ENCODE results near the gene NARF.

NARF gene

GRCh38 chr17:82439194-82439828 is 19.2 kb upstream of the NARF start:
- ATAC-seq (ENCODE audit: low read depth) (no peak), DNase-seq (ENCODE audit: low spot score in 2 of 2) (no peak)
- Mint-ChIP-seq H3K4me3 (no peak overlapping the region), H3K36me3 (peaks cover 4% of the 10 kb centered on the region), H3K27me3 (no peaks in the 10 kb centered on the region), H3K4me1 (peaks cover 26% of the 10 kb centered on the region), H3K9me3 (no peaks in the 10 kb centered on the region), H3K27ac (no peak overlapping the region)

DNA sequence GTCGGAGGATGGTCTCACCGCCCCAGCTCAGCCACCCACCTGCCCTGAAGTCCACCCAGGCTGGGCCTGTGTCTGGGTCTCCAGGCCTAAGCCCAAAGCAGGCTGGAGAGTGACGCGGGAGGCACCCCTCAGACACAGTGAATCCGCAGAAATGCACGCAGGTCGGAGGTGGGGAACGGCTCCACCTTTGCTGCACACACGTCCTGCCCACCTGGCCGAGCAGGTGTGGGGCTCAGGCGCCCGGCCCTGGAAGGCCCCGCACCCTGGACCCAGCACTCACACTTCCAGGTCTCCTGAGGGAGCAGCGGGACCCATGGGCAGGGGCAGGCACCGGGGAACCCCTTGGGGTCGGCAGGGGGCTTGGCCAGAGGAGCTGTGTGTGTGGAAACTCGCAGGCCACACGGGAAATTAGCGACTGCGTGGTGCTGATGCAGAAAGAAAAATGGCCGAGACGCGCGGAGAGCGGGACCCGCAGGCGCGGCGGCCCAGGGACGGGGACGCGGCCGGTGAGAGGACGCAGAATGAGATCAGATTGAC is 18.6 kb upstream of the NARF start:
- peak overlapping the region; percentile 95 for H3K27ac Mint-ChIP-seq
- DNase-seq (ENCODE audit: low spot score in 2 of 2) (no peak), ATAC-seq (ENCODE audit: low read depth) (no peak)
- H3K36me3 Mint-ChIP-seq = peaks cover 4% of the 10 kb centered on the region
- peaks cover 24% of the 10 kb centered on the region for H3K4me1 Mint-ChIP-seq
- H3K9me3 Mint-ChIP-seq = no peaks in the 10 kb centered on the region
- peak overlapping the region; percentile 79 for H3K4me3 Mint-ChIP-seq
- H3K27me3 Mint-ChIP-seq = no peaks in the 10 kb centered on the region

DNA sequence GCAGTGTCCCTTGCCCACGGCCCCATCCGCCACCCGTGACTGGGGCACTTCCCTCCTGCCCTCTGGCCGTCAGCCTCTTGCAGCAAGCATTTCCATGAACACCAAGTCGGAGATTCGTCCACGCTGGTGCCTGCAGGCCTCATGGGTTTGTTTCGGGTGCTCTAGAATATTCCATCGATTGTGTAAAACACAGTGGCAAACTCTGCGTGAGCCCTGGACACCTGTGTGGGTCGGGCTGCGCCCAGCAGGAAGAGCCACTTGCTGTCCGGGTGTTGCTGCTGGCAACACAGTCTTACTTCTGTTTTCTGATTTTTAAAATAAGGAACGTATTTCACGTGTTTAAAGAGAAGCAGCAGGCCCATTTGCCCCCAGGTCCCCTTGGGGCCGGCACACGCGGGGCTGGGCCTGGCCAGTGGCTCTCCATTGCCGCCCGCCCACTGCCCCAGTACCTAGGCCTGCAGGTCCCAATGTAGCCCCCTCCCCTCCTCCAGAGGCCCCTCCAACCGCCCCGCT is 18.0 kb upstream of the NARF start:
- ATAC-seq (ENCODE audit: low read depth) (peak; percentile 58), DNase-seq (ENCODE audit: low spot score in 2 of 2) (no peak)
- Mint-ChIP-seq H3K27me3 (no peaks in the 10 kb centered on the region), H3K4me3 (peak overlapping the region; percentile 79), H3K36me3 (peaks cover 4% of the 10 kb centered on the region), H3K4me1 (peaks cover 21% of the 10 kb centered on the region), H3K9me3 (no peaks in the 10 kb centered on the region), H3K27ac (peak overlapping the region; percentile 95)

DNA sequence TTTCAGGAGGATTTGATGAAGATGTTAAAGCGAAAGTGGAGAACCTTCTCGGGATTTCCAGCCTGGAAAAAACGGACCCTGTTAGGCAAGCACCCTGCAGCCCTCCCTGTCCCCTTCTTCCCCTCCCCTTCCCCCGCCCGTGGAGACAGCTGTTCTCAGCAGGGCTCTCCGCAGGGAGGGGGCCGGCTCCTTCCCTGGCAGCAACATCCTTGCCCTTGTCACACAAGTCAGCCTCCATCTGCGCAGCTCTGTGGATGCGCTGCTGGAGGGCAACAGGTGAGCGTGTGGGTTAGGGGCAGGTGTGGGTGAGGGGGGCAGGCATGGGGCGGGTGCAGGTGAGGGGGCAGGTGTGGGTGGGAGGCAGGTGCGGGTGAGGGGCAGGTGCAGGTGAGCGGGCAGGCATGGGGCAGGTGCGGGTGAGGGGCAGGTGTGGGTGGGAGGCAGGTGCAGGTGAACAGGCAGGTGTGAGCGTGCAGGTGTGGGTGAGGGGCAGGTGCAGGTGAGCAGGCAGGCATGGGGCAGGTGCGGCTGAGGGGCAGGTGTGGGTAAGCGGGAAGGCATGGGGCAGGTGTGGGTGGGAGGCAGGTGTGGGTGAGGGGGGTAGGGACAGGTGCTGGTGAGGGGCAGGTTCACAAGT is 17.4 kb upstream of the NARF start:
- DNase-seq (ENCODE audit: low spot score in 2 of 2) (no peak), ATAC-seq (ENCODE audit: low read depth) (peak; percentile 33)
- Mint-ChIP-seq H3K36me3 (peaks cover 4% of the 10 kb centered on the region), H3K4me1 (peaks cover 21% of the 10 kb centered on the region), H3K9me3 (no peaks in the 10 kb centered on the region), H3K27ac (peak overlapping the region; percentile 95), H3K4me3 (peak overlapping the region; percentile 79), H3K27me3 (no peaks in the 10 kb centered on the region)

GRCh38 chr17:82441691-82442487 is 16.7 kb upstream of the NARF start:
- Mint-ChIP-seq H3K9me3 (no peaks in the 10 kb centered on the region), H3K4me3 (peak overlapping the region; percentile 62), H3K27ac (peak overlapping the region; percentile 95), H3K36me3 (peaks cover 6% of the 10 kb centered on the region), H3K27me3 (no peaks in the 10 kb centered on the region), H3K4me1 (peaks cover 23% of the 10 kb centered on the region)
- peak; percentile 35 to 45 for DNase-seq (ENCODE audit: low spot score in 2 of 2)
- ATAC-seq (ENCODE audit: low read depth) = peak; percentile 80

DNA sequence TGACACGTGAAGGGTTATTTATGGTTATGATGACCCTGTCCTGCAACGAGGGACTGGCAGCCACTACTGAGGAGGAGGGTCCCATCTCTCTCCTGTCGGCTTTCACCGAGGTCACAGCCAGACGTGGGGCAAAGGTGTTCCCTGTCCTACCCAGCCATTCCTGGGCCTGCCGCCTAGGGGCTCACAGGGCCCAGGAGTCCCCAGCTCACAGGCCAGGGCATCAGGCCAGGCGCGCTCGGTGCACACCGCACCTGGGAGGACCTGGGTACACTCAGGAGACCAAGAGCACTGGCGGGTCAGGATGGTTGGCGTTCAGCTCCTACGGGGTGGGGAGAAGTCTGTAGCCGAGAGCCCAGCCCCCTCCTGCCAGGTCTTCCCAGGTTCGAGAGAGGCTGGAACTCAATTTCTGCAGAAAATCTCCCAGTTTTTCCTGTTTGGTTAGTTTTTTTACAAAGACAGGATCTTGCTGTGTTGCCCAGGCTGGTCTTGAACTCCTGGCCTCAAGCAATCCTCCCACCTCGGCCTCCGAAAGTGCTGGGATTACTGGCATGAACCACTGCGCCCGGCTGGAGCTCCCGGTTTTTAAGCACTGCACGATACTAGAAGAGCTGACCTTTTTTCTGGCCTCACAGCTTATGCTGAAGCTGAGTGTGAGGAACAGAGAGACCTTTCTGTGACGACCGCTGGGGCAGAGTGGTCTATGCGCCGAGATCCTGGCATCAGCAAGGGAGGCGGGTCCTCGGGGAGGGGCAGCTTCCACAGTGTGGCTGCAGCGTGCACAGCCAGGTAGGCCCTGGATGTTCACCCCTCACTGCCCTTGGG is 15.7 kb upstream of the NARF start:
- ATAC-seq (ENCODE audit: low read depth) (no peak), DNase-seq (ENCODE audit: low spot score in 2 of 2) (no peak)
- peaks cover 27% of the 10 kb centered on the region for H3K4me1 Mint-ChIP-seq
- H3K9me3 Mint-ChIP-seq = no peaks in the 10 kb centered on the region
- peaks cover 6% of the 10 kb centered on the region for H3K36me3 Mint-ChIP-seq
- peak overlapping the region; percentile 59 for H3K27ac Mint-ChIP-seq
- H3K4me3 Mint-ChIP-seq = no peak overlapping the region
- no peaks in the 10 kb centered on the region for H3K27me3 Mint-ChIP-seq

- Mint-ChIP-seq H3K4me3 (no peak overlapping the region), H3K27me3 (no peaks in the 10 kb centered on the region), H3K36me3 (peaks cover 6% of the 10 kb centered on the region), H3K4me1 (peaks cover 27% of the 10 kb centered on the region), H3K9me3 (no peaks in the 10 kb centered on the region), H3K27ac (peak overlapping the region; percentile 59)
- DNase-seq (ENCODE audit: low spot score in 2 of 2) (no peak), ATAC-seq (ENCODE audit: low read depth) (no peak)
Observed at GRCh38 chr17:82443465-82444283, 14.9 kb upstream of the NARF start.

- DNase-seq (ENCODE audit: low spot score in 2 of 2) = no peak
- ATAC-seq (ENCODE audit: low read depth) = no peak
- no peaks in the 10 kb centered on the region for H3K27me3 Mint-ChIP-seq
- peaks cover 31% of the 10 kb centered on the region for H3K4me1 Mint-ChIP-seq
- no peaks in the 10 kb centered on the region for H3K9me3 Mint-ChIP-seq
- H3K36me3 Mint-ChIP-seq = peaks cover 6% of the 10 kb centered on the region
- no peak overlapping the region for H3K27ac Mint-ChIP-seq
- H3K4me3 Mint-ChIP-seq = no peak overlapping the region
Observed at GRCh38 chr17:82444284-82444893, 14.2 kb upstream of the NARF start.

- ATAC-seq (ENCODE audit: low read depth) (no peak), DNase-seq (ENCODE audit: low spot score in 2 of 2) (no peak)
- Mint-ChIP-seq H3K36me3 (peaks cover 6% of the 10 kb centered on the region), H3K4me1 (peaks cover 33% of the 10 kb centered on the region), H3K9me3 (no peaks in the 10 kb centered on the region), H3K4me3 (no peak overlapping the region), H3K27me3 (no peaks in the 10 kb centered on the region), H3K27ac (no peak overlapping the region)
Observed at GRCh38 chr17:82444941-82445521, 13.5 kb upstream of the NARF start.

GRCh38 chr17:82445542-82445941 is 13.0 kb upstream of the NARF start:
- Mint-ChIP-seq H3K27ac (no peak overlapping the region), H3K4me3 (no peak overlapping the region), H3K4me1 (peaks cover 28% of the 10 kb centered on the region), H3K36me3 (peaks cover 6% of the 10 kb centered on the region), H3K27me3 (no peaks in the 10 kb centered on the region), H3K9me3 (no peaks in the 10 kb centered on the region)
- ATAC-seq (ENCODE audit: low read depth) = no peak
- DNase-seq (ENCODE audit: low spot score in 2 of 2) = no peak

DNA sequence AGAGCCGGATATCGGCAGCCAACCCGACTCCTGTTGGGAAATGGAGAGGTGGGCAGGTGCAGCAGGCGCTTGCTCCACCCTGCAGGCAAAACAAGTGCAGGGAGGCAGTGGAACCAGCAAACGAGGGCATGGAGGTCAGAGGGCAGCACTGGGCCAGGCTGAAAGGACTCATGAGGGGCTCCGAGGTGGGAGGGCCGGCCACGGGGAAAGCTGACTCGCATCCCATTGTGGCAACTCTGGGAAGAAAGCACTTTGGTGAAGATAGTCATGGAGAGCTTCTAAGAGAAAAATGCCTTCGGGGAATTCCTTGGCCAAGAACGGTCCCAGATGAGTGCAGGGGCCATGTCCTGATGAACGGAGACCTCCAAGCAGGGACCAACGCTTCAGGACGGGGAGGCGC is 12.4 kb upstream of the NARF start:
- ATAC-seq (ENCODE audit: low read depth) = no peak
- Mint-ChIP-seq H3K4me1 (peaks cover 23% of the 10 kb centered on the region), H3K9me3 (no peaks in the 10 kb centered on the region), H3K27ac (no peak overlapping the region), H3K36me3 (peaks cover 6% of the 10 kb centered on the region), H3K4me3 (no peak overlapping the region), H3K27me3 (no peaks in the 10 kb centered on the region)
- DNase-seq (ENCODE audit: low spot score in 2 of 2) = no peak

- ATAC-seq (ENCODE audit: low read depth) (no peak), DNase-seq (ENCODE audit: low spot score in 2 of 2) (no peak)
- H3K4me3 Mint-ChIP-seq = peak overlapping the region; percentile 8
- H3K27me3 Mint-ChIP-seq = no peaks in the 10 kb centered on the region
- peak overlapping the region; percentile 79 for H3K27ac Mint-ChIP-seq
- H3K36me3 Mint-ChIP-seq = peaks cover 6% of the 10 kb centered on the region
- H3K9me3 Mint-ChIP-seq = no peaks in the 10 kb centered on the region
- peaks cover 19% of the 10 kb centered on the region for H3K4me1 Mint-ChIP-seq
Observed at GRCh38 chr17:82446649-82447048, 11.9 kb upstream of the NARF start.
